Right lobe of liver (tissue), 6 donors: Measurements from ENCODE around the gene PARVB. TPM values are rescaled to one million over a fixed set of nuclear protein-coding genes. Genes with fewer than 3 reads are reported as not detected.

ENCODE experiments used
- ATAC-seq, 4 donors: fragments of 200-7000 bp; cut with Tn5 transposase; one replicate each; pipeline ENCODE4 v1.9.1; 2020; ENCODE audit warnings: mild to moderate bottlenecking in 4 of 4, moderate library complexity in 4 of 4
- DNase-seq, 3 donors: peaks; one replicate each; pipeline ENCODE4 v3.0.0-alpha.2; 2020
- H3K27ac ChIP-seq, 3 donors: fragments of 200-600 bp; one replicate each; pipeline ENCODE4 v1.8.0; 2022
- H3K27me3 ChIP-seq, 2 donors: fragments of 200-600 bp; one replicate each; pipeline ENCODE4 v1.8.0; 2022
- H3K36me3 ChIP-seq, 4 donors: fragments of 200-600 bp; sonication (generic) in 1 of 4; one replicate each; pipeline versions ENCODE4 v1.5.1 to v1.8.0; 2017 to 2022; ENCODE audit warnings: control low read depth in 1 of 4
- H3K4me1 ChIP-seq, 4 donors: fragments of 200-600 bp; sonication (generic) in 1 of 4; one replicate each; pipeline versions ENCODE4 v1.5.1 to v1.8.0; 2017 to 2022; ENCODE audit warnings: control low read depth in 1 of 4
- H3K4me3 ChIP-seq, 3 donors: fragments of 200-600 bp; one replicate each; pipeline ENCODE4 v1.8.0; 2022
- H3K9me3 ChIP-seq, 4 donors: fragments of 200-600 bp; sonication (generic) in 1 of 4; one replicate each; pipeline versions ENCODE4 v1.5.1 to v1.8.0; 2017 to 2022; ENCODE audit warnings: control low read depth in 1 of 4
- CTCF ChIP-seq, 4 donors: fragments of 200-600 bp in 3 of 4; fragments of 450-650 bp in 1 of 4; IDR thresholded peaks; one replicate each; pipeline versions ENCODE4 v1.5.1 to v1.8.0; 2016 to 2022; ENCODE audit warnings: antibody characterized with exemption in 4 of 4, mild to moderate bottlenecking in 2 of 4
- POLR2A ChIP-seq: fragments of 450-650 bp; IDR thresholded peaks from one replicate; pipeline ENCODE4 v1.6.1; 2017; ENCODE audit warnings: antibody characterized with exemption, mild to moderate bottlenecking
- WGBS: methylation state at CpG from one replicate; pipeline ENCODE4 v1.1.6; 2018; ENCODE audit warnings: low coverage, low lambda C conversion rate; ENCODE audit not compliant: insufficient coverage; ENCODE audit errors: missing lambda C conversion rate; 5-methylcytosine and 5-hydroxymethylcytosine counted together
- intact Hi-C, 2 donors: fragments of 100-400 bp; cut with DNase I; formaldehyde crosslinking; loops; one replicate each; pipeline versions ENCODE4 v1.11.2 to v1.14.1; 2022
- total RNA-seq, 6 experiments: library from RNA; depleted of rRNA in 2 of 6; stranded (reverse); fragments of >200 nt in 2 of 6; fragmentation: NEBNext Ultra II Directional in 3 of 6; extraction: Animal tissue kit (Norgen Biotek cat#: 25700) in 3 of 6; gene quantifications; one replicate each; pipeline versions ENCODE4 v1.1.0 to v1.2.4, GENCODE V29; 2016 to 2023
- donor health status: DM: no; HTN: yes; CAD: no.
- donor health status: DM: no; HTN: no; CAD: no.
- donor health status: DM: no; HTN: no; CAD: no.
- donor health status: DM: no; HTN: yes; CAD: no.
- donor health status: DM: no; HTN: yes; CAD: no.

The PARVB gene
- total RNA-seq, 6 experiments from 2014 or later, result 14.2 to 21.3 (median 15.2) TPM

- no peaks in the 10 kb centered on the region for H3K27me3 ChIP-seq
- TF ChIP-seq POLR2A (no peak), CTCF (IDR thresholded peaks at IDR 0.05) (no peak)
- H3K9me3 ChIP-seq, result no peaks in the 10 kb centered on the region
- WGBS, result 53% methylated on average over 4 of the region's 15 CpGs
- H3K27ac ChIP-seq, result no peak overlapping the region
- H3K4me3 ChIP-seq, result no peak overlapping the region
- intact Hi-C loops, result no loop called here
- peak in 1 of 3 donors; percentile 29 for DNase-seq
- peaks cover 0 to 3% (median 0%) of the 10 kb centered on the region in 4 donors for H3K4me1 ChIP-seq
- ATAC-seq, result no peak
- no peaks in the 10 kb centered on the region for H3K36me3 ChIP-seq
These were observed 74.9 kb downstream of the PARVB start for GRCh38 chr22:44098966-44099530.

- ATAC-seq, result no peak
- 88% methylated on average over 8 of the region's 13 CpGs for WGBS
- no peak overlapping the region for H3K4me3 ChIP-seq
- no peak for TF ChIP-seq POLR2A
- no peak for TF ChIP-seq CTCF (IDR thresholded peaks at IDR 0.05)
- H3K27me3 ChIP-seq, result no peaks in the 10 kb centered on the region
- DNase-seq, result peak in 1 of 3 donors; percentile 15
- H3K36me3 ChIP-seq, result no peaks in the 10 kb centered on the region
- no peaks in the 10 kb centered on the region for H3K9me3 ChIP-seq
- no peak overlapping the region for H3K27ac ChIP-seq
- intact Hi-C loops, result no loop called here
- peaks cover 0 to 4% (median 0%) of the 10 kb centered on the region in 4 donors for H3K4me1 ChIP-seq
These were observed 75.6 kb downstream of the PARVB start for GRCh38 chr22:44099696-44100095.

- H3K4me3 ChIP-seq, result no peak overlapping the region
- H3K27me3 ChIP-seq, result no peaks in the 10 kb centered on the region
- TF ChIP-seq POLR2A (no peak), CTCF (IDR thresholded peaks at IDR 0.05) (no peak)
- no peaks in the 10 kb centered on the region for H3K9me3 ChIP-seq
- no peak for ATAC-seq
- intact Hi-C loops, result no loop called here
- H3K27ac ChIP-seq, result no peak overlapping the region
- 60% methylated on average over 2 of the region's 13 CpGs for WGBS
- no peaks in the 10 kb centered on the region for H3K36me3 ChIP-seq
- peaks cover 0 to 4% (median 0%) of the 10 kb centered on the region in 4 donors for H3K4me1 ChIP-seq
- DNase-seq, result peak in 1 of 3 donors; percentile 35
These were observed 76.3 kb downstream of the PARVB start for GRCh38 chr22:44100411-44100810.

GRCh38 chr22:44102121-44102520, 78.0 kb downstream of the PARVB start:
- Histone ChIP-seq H3K27ac (no peak overlapping the region), H3K9me3 (no peaks in the 10 kb centered on the region), H3K4me1 (peaks cover 0 to 4% (median 0%) of the 10 kb centered on the region in 4 donors), H3K36me3 (no peaks in the 10 kb centered on the region), H3K27me3 (no peaks in the 10 kb centered on the region), H3K4me3 (no peak overlapping the region)
- ATAC-seq (no peak), DNase-seq (peak in 1 of 3 donors; percentile 14)
- TF ChIP-seq CTCF (IDR thresholded peaks at IDR 0.05) (no peak), POLR2A (no peak)
- intact Hi-C loops, result no loop called here
- 93% methylated on average over 3 of the region's 4 CpGs for WGBS
